ENCODE results near the gene SH2D7.

Gene SH2D7

GRCh38 chr15:78060232-78060631 lies 32.1 kb upstream of the SH2D7 start:
- no peak for TF ChIP-seq ARNT (IDR thresholded peaks at IDR 0.05)
- TF ChIP-seq HDGF (IDR thresholded peaks at IDR 0.05; ENCODE audit: borderline replicate concordance) = no peak
- no peak for TF ChIP-seq L3MBTL2 (conservative IDR thresholded peaks at IDR 0.05)
- TF ChIP-seq NFRKB (IDR thresholded peaks at IDR 0.05) = no peak
- no peak for TF ChIP-seq ZNF384 (IDR thresholded peaks at IDR 0.05)
- no peak for TF ChIP-seq ELF4 (IDR thresholded peaks at IDR 0.05)
- no peak for TF ChIP-seq LEF1 (IDR thresholded peaks at IDR 0.05; ENCODE audit: borderline replicate concordance)
- TF ChIP-seq, protein P1, sequence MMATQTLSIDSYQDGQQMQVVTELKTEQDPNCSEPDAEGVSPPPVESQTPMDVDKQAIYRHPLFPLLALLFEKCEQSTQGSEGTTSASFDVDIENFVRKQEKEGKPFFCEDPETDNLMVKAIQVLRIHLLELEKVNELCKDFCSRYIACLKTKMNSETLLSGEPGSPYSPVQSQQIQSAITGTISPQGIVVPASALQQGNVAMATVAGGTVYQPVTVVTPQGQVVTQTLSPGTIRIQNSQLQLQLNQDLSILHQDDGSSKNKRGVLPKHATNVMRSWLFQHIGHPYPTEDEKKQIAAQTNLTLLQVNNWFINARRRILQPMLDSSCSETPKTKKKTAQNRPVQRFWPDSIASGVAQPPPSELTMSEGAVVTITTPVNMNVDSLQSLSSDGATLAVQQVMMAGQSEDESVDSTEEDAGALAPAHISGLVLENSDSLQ (IDR thresholded peaks at IDR 0.05) = no peak
- no peak for TF ChIP-seq BHLHE40 (IDR thresholded peaks at IDR 0.05; ENCODE audit: borderline replicate concordance)
- TF ChIP-seq TARDBP (IDR thresholded peaks at IDR 0.05) = no peak
- TF ChIP-seq SP1 (IDR thresholded peaks at IDR 0.05) = no peak
- TF ChIP-seq CTBP1 (IDR thresholded peaks at IDR 0.05; ENCODE audit: borderline replicate concordance) = no peak
- no peak for TF ChIP-seq FOXA1 (IDR thresholded peaks at IDR 0.05)
- no peak for TF ChIP-seq FOXK2 (IDR thresholded peaks at IDR 0.05)
- TF ChIP-seq SUZ12 (IDR thresholded peaks at IDR 0.05) = no peak
- TF ChIP-seq FOXM1 (IDR thresholded peaks at IDR 0.05; ENCODE audit: borderline replicate concordance) = no peak
- CTCF ChIA-PET = interaction anchor here (0.6 kb wide), 1 partner anchor 485 kb away, joined by 3 read pairs; no protein-coding TSS in a partner anchor
- DNase-seq (ENCODE audit: extremely low spot score) = no peak
- POLR2A ChIA-PET = no interaction called here

- POLR2A ChIA-PET = interaction anchor here (1.2 to 1.3 kb wide), 2 partner anchors 10 to 18 kb away, joined by 3 read pairs; no protein-coding TSS in a partner anchor
- DNase-seq (ENCODE audit: extremely low spot score) = peak; percentile 56
- no peak for TF ChIP-seq ZNF384 (IDR thresholded peaks at IDR 0.05)
- no peak for TF ChIP-seq SUZ12 (IDR thresholded peaks at IDR 0.05)
- no peak for TF ChIP-seq SP1 (IDR thresholded peaks at IDR 0.05)
- no peak for TF ChIP-seq LEF1 (IDR thresholded peaks at IDR 0.05; ENCODE audit: borderline replicate concordance)
- TF ChIP-seq HDGF (IDR thresholded peaks at IDR 0.05; ENCODE audit: borderline replicate concordance) = no peak
- TF ChIP-seq BHLHE40 (IDR thresholded peaks at IDR 0.05; ENCODE audit: borderline replicate concordance) = no peak
- TF ChIP-seq CTBP1 (IDR thresholded peaks at IDR 0.05; ENCODE audit: borderline replicate concordance) = no peak
These were observed 30.4 kb upstream of the SH2D7 start for GRCh38 chr15:78061963-78062427.

GRCh38 chr15:78063217-78063616 lies 29.1 kb upstream of the SH2D7 start:
- ChIA-PET CTCF (interaction anchor here (0.6 kb wide), 1 partner anchor 1687 kb away, joined by 3 read pairs; no protein-coding TSS in a partner anchor), POLR2A (interaction anchor here (0.5 to 0.7 kb wide), 2 partner anchors 12 to 75 kb away, joined by 3 read pairs; no protein-coding TSS in a partner anchor)
- DNase-seq (ENCODE audit: extremely low spot score) = no peak
- TF ChIP-seq FOXM1 (IDR thresholded peaks at IDR 0.05; ENCODE audit: borderline replicate concordance) (no peak), ARNT (IDR thresholded peaks at IDR 0.05) (no peak), SUZ12 (IDR thresholded peaks at IDR 0.05) (no peak), LEF1 (IDR thresholded peaks at IDR 0.05; ENCODE audit: borderline replicate concordance) (no peak), CTBP1 (IDR thresholded peaks at IDR 0.05; ENCODE audit: borderline replicate concordance) (no peak), TARDBP (IDR thresholded peaks at IDR 0.05) (no peak), ELF4 (IDR thresholded peaks at IDR 0.05) (no peak), FOXA1 (IDR thresholded peaks at IDR 0.05) (no peak), NFRKB (IDR thresholded peaks at IDR 0.05) (no peak), FOXK2 (IDR thresholded peaks at IDR 0.05) (no peak), L3MBTL2 (conservative IDR thresholded peaks at IDR 0.05) (no peak), SP1 (IDR thresholded peaks at IDR 0.05) (no peak), ZNF384 (IDR thresholded peaks at IDR 0.05) (no peak), HDGF (IDR thresholded peaks at IDR 0.05; ENCODE audit: borderline replicate concordance) (no peak), BHLHE40 (IDR thresholded peaks at IDR 0.05; ENCODE audit: borderline replicate concordance) (no peak)
- TF ChIP-seq, protein P1 (IDR thresholded peaks at IDR 0.05) = no peak

More at GRCh38 chr15:78061963-78062427, 30.4 kb upstream of the SH2D7 start:
- CTCF ChIA-PET = interaction anchor here (0.5 to 0.7 kb wide), 2 partner anchors 20 to 238 kb away, joined by 3 to 4 read pairs; partner anchors contain the start of gene SKIC8

- DNase-seq (ENCODE audit: extremely low spot score) = no peak
- no peak for TF ChIP-seq ELF4 (IDR thresholded peaks at IDR 0.05)
- TF ChIP-seq, protein P1 (IDR thresholded peaks at IDR 0.05) = no peak
- no peak for TF ChIP-seq FOXA1 (IDR thresholded peaks at IDR 0.05)
- no peak for TF ChIP-seq SP1 (IDR thresholded peaks at IDR 0.05)
- no peak for TF ChIP-seq FOXK2 (IDR thresholded peaks at IDR 0.05)
- TF ChIP-seq ZNF384 (IDR thresholded peaks at IDR 0.05) = no peak
- no peak for TF ChIP-seq CTBP1 (IDR thresholded peaks at IDR 0.05; ENCODE audit: borderline replicate concordance)
- no peak for TF ChIP-seq LEF1 (IDR thresholded peaks at IDR 0.05; ENCODE audit: borderline replicate concordance)
- no peak for TF ChIP-seq NFRKB (IDR thresholded peaks at IDR 0.05)
- TF ChIP-seq ARNT (IDR thresholded peaks at IDR 0.05) = no peak
- no peak for TF ChIP-seq L3MBTL2 (conservative IDR thresholded peaks at IDR 0.05)
- TF ChIP-seq BHLHE40 (IDR thresholded peaks at IDR 0.05; ENCODE audit: borderline replicate concordance) = no peak
- no peak for TF ChIP-seq SUZ12 (IDR thresholded peaks at IDR 0.05)
- POLR2A ChIA-PET = interaction anchor here (0.7 kb wide), 1 partner anchor 13 kb away, joined by 3 read pairs; no protein-coding TSS in a partner anchor
- CTCF ChIA-PET = no interaction called here
These were observed 28.4 kb upstream of the SH2D7 start for GRCh38 chr15:78063970-78064385.

DNA sequence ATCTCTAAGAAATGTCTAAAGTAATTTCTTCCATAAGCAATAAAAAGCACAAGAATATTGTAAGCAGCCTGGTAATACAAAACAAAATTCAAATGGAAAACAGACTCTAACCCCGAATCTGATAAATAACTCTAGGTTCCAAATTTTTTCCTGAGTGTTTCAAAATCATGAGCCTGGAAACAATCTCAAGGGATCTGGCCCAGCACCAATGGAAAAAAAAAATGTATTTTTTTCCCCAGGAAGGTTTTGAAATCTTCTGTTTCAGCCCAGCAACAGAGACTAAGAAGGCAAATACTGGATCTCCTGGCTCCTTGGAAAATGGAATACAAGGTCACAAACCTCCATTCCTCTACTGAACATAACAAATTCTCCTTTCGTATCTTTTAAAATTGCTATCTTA lies 27.8 kb upstream of the SH2D7 start:
- CTCF ChIA-PET = no interaction called here
- POLR2A ChIA-PET = no interaction called here
- TF ChIP-seq NFRKB (IDR thresholded peaks at IDR 0.05) (no peak), BHLHE40 (IDR thresholded peaks at IDR 0.05; ENCODE audit: borderline replicate concordance) (no peak), CTBP1 (IDR thresholded peaks at IDR 0.05; ENCODE audit: borderline replicate concordance) (no peak), TARDBP (IDR thresholded peaks at IDR 0.05) (no peak), L3MBTL2 (conservative IDR thresholded peaks at IDR 0.05) (no peak), FOXM1 (IDR thresholded peaks at IDR 0.05; ENCODE audit: borderline replicate concordance) (no peak), ARNT (IDR thresholded peaks at IDR 0.05) (no peak), ZNF384 (IDR thresholded peaks at IDR 0.05) (no peak), FOXK2 (IDR thresholded peaks at IDR 0.05) (no peak), LEF1 (IDR thresholded peaks at IDR 0.05; ENCODE audit: borderline replicate concordance) (no peak)
- DNase-seq (ENCODE audit: extremely low spot score) = no peak
